ENCODE measurements around the gene PRKCE. TPM values are rescaled to one million over a fixed set of nuclear protein-coding genes. Genes with fewer than 3 reads are reported as not detected.

PRKCE gene
- total RNA-seq, 1 donor from 2014 or later, result 14.8 TPM

DNA sequence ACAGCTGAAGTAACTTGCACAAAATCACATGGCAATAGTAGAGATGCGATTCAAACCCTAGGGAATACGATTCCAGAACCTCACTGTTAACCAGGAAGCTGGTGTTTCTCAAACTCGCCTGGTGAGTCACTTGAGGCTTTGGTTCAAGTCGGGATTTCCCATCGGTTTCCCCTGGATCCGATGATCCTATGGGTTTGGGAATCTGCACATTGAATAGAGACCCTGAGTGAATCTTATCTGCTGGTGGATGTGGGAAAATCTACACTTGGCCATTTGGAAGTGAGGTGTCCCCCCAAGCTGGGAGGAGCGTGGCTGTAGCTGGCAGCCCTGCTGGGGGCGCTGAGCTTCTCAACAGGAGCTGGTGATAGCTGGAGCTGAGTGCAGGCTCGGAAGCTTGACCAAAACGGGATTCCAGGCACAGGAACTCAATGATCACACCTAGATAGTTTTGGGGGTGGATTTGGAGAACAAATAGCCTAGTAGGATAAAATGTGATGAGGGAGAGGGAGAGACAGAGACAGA, 135.4 kb downstream of the PRKCE start:
- intact Hi-C loops (cut with micrococcal nuclease), result no loop called here

DNA sequence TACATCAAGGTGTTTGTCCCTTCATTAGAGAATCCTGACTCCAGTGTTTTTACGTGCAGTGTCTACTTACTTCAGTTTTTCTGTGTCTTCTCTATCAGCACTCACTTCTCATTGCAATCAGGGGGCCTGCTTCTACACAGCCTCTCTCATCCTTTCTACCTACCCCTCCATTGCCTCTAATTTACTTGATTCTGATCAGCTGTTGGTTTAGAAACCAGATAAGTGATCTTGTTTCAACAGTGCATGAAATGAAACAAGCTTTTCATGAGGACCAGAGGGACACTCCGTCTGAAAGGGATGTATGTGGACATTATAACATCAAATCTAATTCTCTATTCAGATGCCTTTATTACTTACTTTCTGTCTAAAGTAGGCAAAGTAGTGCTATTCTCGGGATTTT, 136.9 kb downstream of the PRKCE start:
- ATAC-seq (no peak), DNase-seq (no peak)
- intact Hi-C loops (cut with micrococcal nuclease), result no loop called here

More for the DNA sequence above, 135.4 kb downstream of the PRKCE start:
- no peak for DNase-seq
- ATAC-seq, result no peak

DNA sequence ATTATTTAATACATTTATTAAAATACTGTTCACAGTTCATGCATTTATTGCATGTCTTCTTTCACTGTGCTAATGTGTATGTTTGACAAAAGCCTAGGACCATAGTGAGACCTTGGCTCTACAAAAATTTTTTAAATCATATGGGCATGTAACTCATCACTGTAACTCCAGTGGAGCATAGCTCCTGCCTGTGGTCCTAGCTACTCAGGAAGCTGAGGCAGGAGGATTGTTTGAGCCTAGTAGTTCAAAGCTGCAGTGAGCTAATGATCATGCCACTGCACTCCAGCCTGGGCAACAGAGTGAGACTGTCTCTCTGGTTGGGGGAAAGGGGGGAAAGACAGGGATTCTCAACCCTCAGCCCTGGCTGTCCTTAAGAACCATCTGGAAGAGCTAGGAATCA, 137.8 kb downstream of the PRKCE start:
- DNase-seq (no peak), ATAC-seq (no peak)
- intact Hi-C loops (cut with micrococcal nuclease), result no loop called here

DNA sequence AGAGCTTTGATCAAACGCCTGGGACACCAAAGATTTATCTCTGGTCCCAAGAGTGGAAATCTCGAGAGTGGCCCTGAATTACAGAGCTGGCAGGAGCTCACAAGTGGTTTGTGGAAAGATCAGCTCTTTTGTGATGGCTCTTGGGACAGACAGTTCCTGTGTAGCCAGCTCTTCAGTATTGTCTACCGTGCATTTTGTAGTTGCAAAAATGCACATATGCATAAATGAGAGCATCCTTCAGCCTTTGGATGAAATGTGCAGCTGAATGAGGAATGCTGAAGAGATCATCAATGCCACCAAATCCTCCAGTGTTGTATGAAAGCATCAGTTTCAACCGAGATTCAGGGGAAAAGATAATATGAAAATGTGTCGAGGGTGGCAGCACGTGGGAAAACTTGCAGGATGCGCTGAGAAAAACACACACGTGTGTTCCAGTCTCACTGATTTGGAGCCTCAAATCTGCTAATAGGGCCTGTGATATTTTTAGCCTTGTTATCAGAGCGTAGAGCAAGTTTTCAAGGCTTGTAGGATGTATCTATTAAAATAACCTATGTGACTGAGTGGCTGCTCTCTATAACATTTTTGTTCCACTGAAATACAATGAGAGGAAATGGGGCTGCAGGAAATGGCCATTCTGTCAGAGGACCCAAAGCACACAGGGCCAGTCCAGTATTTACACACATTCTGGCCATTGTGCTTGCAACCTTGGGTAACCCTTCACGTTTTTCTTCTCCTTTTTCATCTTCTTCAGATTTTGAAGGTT, 138.7 kb downstream of the PRKCE start:
- peak; percentile 62 for ATAC-seq
- DNase-seq, result no peak
- intact Hi-C loops (cut with micrococcal nuclease), result no loop called here

GRCh38 chr2:45793305-45793962, 142.0 kb downstream of the PRKCE start:
- no peak for DNase-seq
- intact Hi-C loops (cut with micrococcal nuclease), result no loop called here
- no peak for ATAC-seq

- ATAC-seq, result peak; percentile 45
- intact Hi-C loops (cut with micrococcal nuclease), result no loop called here
Observed at GRCh38 chr2:45794134-45794617, 142.7 kb downstream of the PRKCE start.

GRCh38 chr2:45796500-45796899, 145.0 kb downstream of the PRKCE start:
- DNase-seq, result no peak
- ATAC-seq, result no peak
- intact Hi-C loops (cut with micrococcal nuclease), result no loop called here

More at GRCh38 chr2:45794134-45794617, 142.7 kb downstream of the PRKCE start:
- no peak for DNase-seq

GRCh38 chr2:45797451-45798230, 146.2 kb downstream of the PRKCE start:
- intact Hi-C loops (cut with micrococcal nuclease), result no loop called here
- no peak for ATAC-seq

DNA sequence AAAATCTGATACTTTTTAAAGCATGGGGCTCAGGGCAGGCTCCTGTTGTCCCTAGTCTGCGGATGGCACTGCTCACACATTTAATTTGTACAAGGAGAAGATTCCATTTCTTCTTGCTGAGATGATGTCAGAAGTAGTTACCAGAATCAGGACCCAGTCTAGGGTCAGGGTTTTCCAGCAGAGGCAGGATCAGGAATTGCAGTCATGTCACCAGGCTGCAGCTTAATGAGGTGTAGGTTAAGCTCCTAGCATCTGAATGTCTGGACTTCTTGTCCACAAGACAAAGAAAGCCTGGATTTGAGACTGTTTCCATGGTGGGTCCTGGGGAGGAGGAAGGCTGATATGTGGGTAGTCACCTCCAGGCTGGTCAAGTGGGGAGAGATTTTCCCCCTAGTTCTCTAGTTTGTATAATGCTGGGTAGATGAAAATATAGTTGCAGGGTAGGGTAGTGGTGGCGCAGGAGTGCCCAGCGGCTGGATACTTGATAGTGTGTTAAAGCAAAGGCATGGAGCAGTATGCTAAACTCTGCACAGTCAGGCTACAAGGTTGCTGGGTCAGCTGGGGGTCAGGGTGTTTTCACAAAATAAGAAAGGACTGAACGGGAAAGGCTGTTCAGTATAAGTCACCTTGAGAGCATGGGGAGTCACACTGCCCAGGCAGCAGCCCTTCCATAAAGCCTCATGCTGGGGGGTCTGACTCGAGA, 148.4 kb downstream of the PRKCE start:
- ATAC-seq, result no peak
- no peak for DNase-seq
- intact Hi-C loops (cut with micrococcal nuclease), result no loop called here

More at GRCh38 chr2:45797451-45798230, 146.2 kb downstream of the PRKCE start:
- DNase-seq, result no peak

- DNase-seq (no peak), ATAC-seq (no peak)
- intact Hi-C loops (cut with micrococcal nuclease), result no loop called here
Observed at GRCh38 chr2:45802499-45803138, 151.1 kb downstream of the PRKCE start.

DNA sequence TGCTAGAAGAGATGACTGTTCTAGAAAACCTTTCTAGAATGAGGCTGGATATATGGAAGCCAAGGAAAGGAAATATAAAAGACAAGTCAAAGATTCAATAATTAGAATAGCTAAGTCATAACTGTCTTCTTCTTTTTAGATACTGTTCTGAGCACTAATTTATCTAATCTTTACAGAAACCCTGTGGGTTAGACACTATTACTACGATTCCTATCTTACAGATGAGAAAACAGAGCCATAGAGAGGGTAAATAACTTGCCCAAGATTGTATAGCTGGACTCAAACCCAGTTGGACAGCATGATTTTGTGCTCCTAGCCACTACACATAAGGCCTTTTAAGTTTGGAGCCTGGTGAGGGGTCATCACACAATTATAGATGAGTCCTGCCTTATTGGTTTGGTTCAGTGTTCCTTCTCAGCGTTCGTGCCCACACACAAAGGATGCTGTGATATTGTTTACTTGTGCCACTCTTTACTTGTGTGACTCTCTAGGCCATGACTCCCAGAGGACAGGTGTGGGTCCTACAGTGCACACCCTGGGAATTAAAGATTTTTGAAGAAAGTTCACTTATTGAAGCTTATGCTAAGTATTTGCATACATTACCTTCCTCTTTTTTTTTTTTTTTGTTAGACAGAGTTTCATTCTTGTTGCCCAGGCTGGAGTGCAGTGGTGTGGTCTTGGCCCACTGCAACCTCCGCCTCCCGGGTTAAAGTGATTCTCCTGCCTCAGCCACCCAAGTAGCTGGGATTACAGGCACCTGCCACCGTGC, 153.7 kb downstream of the PRKCE start:
- DNase-seq, result no peak
- intact Hi-C loops (cut with micrococcal nuclease), result no loop called here
- ATAC-seq, result no peak

GRCh38 chr2:45806563-45807358, 155.3 kb downstream of the PRKCE start:
- intact Hi-C loops (cut with micrococcal nuclease), result no loop called here
- DNase-seq (no peak), ATAC-seq (no peak)

DNA sequence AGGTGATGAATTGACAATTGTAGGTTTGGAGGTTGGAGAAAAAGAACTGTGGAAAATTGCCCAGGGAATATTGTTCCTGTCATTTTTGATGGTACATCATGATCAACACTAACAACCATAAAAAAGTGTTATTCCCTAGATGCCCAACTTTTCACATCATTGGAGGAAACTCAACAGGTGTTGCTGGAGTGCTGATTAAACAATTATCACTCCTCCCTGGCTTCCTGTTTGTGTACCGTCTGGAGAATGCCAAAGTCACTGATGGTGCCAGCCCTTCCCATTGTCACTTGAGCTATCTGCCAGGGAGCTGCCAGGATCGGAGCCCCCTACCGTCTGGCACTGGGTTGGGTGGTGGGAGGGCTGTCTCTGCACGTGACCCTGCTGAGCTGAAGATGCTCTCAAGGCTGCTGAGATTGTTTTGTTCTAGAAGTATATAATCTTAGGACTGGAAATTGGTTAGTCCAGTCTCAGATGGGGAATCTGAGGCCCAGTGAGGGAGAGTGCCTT, 156.9 kb downstream of the PRKCE start:
- DNase-seq, result no peak
- ATAC-seq, result no peak
- intact Hi-C loops (cut with micrococcal nuclease), result no loop called here

- DNase-seq, result no peak
- no peak for ATAC-seq
- intact Hi-C loops (cut with micrococcal nuclease), result no loop called here
Observed at GRCh38 chr2:45809205-45809604, 157.7 kb downstream of the PRKCE start.

- no peak for ATAC-seq
- intact Hi-C loops (cut with micrococcal nuclease), result no loop called here
- no peak for DNase-seq
Observed at GRCh38 chr2:45812011-45812500, 160.6 kb downstream of the PRKCE start.

GRCh38 chr2:45813003-45813941, 161.8 kb downstream of the PRKCE start:
- ATAC-seq, result peak; percentile 56
- peak; percentile 51 for DNase-seq

More at GRCh38 chr2:45813003-45813941, 161.8 kb downstream of the PRKCE start:
- intact Hi-C loops (cut with micrococcal nuclease), result no loop called here

Measured in left ventricle myocardium superior (tissue), 1 donor.